22Rv1 (cell line): ENCODE measurements around the gene COMMD4.
"Not testable (repeated sequence)": the region's sequence is repeated elsewhere in the genome, so short reads cannot be mapped to it uniquely, and the experiment has no call there.

ENCODE experiments used
- H3K27ac ChIP-seq: fragments of 450-650 bp; 2 replicates; pipeline ENCODE4 v1.5.1; 2017
- ZFX ChIP-seq: fragments of 450-650 bp; IDR thresholded peaks from 2 replicates; pipeline ENCODE4 v1.6.1; 2017; ENCODE audit warnings: antibody characterized with exemption, borderline replicate concordance
- TF ChIP-seq, protein P1 (sequence below): fragments of 450-650 bp; IDR thresholded peaks from 2 replicates; pipeline ENCODE4 v1.5.1; 2017; ENCODE audit warnings: mild to moderate bottlenecking

COMMD4 gene

DNA sequence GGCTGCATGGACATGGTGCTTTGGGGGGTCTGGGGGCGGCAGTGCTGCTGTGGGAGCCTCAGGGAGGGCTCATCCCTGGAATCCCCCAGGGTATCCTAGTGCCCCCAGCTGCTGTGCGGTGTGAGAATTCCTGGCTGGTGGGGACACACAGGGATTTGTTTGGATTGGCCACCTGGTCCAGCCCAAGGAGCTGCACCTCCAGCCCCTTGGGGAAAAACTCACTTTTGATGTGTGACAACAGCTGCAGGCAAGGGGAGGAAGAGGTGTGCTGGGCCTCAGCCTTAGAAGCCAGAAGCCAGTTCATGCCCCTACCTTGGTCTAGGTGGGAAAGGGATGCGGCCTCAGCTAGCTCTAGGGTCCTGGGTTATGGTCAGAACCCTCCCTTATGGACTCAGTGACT, 8.4 kb upstream of the COMMD4 start:
- H3K27ac ChIP-seq = no peak overlapping the region
- TF ChIP-seq, protein P1, sequence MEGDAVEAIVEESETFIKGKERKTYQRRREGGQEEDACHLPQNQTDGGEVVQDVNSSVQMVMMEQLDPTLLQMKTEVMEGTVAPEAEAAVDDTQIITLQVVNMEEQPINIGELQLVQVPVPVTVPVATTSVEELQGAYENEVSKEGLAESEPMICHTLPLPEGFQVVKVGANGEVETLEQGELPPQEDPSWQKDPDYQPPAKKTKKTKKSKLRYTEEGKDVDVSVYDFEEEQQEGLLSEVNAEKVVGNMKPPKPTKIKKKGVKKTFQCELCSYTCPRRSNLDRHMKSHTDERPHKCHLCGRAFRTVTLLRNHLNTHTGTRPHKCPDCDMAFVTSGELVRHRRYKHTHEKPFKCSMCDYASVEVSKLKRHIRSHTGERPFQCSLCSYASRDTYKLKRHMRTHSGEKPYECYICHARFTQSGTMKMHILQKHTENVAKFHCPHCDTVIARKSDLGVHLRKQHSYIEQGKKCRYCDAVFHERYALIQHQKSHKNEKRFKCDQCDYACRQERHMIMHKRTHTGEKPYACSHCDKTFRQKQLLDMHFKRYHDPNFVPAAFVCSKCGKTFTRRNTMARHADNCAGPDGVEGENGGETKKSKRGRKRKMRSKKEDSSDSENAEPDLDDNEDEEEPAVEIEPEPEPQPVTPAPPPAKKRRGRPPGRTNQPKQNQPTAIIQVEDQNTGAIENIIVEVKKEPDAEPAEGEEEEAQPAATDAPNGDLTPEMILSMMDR = no peak
- TF ChIP-seq ZFX = no peak

DNA sequence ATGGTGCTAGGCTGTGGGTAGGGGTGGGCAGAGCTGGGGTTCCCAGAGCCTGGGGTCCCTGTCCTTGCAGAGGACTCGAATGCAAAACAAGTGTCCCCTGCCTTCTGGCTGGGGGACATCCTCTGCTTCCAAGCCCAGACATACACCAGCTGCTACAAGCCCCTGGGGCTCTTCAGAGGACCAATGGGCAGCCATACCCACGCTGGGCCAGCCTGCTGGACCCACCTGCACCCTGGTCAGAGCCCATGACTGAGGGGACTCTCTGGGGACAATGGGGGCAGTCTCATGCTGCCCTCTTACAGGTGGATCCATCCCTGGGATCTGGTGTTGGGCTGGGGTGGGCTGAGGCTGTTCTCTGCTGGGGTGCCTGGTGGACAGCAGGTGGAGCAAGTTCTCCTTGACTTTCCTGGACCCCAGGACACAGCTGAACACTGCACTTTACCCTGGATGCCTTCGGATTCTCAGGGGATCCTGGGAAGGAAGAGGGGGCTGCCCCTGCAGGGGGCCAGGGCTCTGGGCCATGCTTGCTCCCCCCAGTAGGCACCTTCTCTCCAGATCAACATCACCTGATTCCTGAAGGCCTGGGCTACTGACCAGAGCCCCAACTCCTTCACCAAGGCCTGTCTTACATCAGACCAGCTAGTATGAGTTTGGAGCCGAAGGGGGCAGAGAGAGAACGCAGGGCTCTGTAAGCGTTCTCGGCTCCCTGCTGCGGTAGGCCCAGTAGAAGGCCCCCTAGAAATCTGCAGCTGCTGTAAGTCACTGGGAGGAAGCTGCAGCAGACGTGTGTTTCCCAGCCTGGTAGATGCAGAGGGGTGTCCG, 7.2 kb upstream of the COMMD4 start:
- H3K27ac ChIP-seq = no peak overlapping the region
- TF ChIP-seq, protein P1 = no peak
- no peak for TF ChIP-seq ZFX

DNA sequence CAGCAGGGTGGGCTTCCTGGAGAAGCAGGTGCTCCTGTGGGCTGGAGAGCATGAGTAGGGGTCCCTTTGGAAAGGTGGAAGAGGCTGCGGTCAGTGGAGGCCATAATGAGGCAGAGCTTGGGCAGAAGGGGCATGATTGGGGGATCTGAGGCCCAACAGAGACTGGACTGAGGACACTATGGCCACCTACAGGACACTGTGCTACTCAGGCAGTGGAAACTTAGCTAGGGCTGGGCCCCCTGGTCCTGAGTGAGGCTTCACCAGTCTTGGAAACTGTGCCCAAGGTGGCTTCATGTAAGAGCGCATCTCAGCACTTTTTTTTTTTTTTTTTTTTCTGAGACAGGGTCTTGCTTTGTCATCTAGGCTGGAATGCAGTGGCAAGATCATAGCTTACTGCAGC, 6.3 kb upstream of the COMMD4 start:
- H3K27ac ChIP-seq = no peak overlapping the region
- TF ChIP-seq, protein P1 = no peak
- TF ChIP-seq ZFX = no peak

DNA sequence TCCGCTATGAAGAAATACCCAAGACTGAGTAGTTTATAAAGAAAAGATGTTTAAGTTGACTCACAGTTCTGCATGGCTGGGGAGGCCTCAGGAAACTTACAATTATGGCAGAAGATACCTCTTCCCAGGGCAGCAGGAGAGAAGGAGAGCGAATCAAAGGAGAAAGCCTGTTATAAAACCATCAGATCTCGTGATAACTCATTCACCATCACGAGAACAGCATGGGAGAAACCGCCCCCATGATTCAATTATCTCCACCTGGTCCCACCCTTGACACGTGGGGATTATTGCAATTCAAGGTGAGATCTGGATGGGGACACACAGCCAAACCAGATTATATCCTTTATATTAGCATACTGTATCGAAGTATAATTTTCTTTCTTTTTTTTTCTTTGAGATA, 3.8 kb upstream of the COMMD4 start:
- not testable (repeated sequence) for H3K27ac ChIP-seq

DNA sequence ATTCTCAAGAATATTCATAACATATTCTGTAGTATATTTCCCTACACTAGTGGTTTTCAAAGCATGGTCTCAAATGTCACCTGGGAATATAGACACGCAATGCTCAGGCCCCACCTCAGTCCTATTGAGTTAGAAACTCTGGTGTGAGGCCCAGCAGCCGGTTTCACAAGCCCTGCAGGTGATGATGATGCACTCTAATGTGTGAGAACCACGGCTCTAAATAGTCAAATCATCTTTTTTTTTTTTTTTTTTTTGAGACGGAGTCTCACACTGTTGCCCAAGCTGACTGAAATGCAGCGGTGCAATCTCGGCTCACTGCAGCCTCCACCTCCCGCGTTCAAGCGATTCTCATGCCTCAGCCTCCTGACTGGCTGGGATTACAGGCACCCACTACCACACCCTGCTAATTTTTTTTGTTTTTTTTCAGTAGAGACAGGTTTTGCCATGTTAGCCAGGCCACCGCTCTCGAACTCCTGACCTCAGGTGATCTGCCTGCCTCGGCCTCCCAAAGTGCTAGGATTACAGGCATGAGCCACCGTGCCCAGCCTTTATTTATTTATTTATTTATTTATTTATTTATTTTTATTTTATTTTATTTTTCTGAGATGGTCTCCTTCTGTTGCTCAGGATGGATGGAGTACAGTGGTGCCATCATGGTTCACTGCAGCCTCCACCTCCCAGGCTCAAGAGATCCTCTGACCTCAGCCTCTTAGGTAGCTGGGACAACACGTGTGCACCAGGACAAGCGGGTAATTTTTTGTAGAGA, 2.0 kb upstream of the COMMD4 start:
- not testable (repeated sequence) for H3K27ac ChIP-seq

DNA sequence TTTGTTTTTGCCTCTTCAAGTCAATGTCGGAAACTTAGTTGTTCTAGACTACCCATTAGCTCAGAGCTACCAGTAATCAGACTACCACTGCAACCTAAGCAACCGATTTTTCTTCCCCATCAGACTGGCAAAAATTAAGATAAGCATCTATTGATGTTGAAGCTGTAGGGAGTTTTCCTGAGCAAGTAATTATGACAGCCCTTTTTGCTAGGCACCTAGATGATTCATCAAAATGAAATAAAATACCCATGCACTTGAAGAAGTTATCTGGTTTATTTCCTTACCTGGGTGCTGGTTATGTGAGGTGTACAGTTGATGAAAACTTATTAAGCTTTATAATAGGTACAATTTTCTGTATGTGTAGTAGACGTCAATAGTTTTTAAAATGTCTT, 554 bp upstream of the COMMD4 start:
- peak overlapping the region; percentile 62 for H3K27ac ChIP-seq
- TF ChIP-seq, protein P1 = no peak
- no peak for TF ChIP-seq ZFX

DNA sequence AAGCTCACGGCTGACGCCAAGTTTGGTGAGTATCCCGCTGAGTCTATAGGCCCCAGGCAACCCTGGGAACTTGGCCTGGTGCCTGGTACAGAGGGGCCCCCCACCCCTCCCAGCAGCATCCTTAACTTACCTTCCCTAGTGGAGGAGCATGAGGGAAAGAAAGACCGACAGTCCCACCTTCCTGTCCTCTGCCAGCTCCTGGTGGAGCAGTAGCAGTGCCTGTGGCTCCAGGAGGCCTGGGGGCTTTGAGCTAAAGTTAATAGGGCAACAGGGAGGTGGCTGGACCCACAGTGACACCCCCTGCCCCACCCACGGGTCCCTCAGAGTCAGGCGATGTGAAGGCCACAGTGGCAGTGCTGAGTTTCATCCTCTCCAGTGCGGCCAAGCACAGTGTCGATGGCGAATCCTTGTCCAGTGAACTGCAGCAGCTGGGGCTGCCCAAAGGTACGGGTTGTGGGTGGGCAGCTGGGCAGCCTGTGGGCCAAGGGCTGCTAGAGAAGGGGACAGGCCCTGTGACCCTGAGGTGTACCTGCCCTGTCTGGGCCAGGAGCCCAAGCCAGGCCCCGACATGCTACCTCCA, 2.9 kb downstream of the COMMD4 start:
- TF ChIP-seq, protein P1 = no peak
- H3K27ac ChIP-seq = no peak overlapping the region

DNA sequence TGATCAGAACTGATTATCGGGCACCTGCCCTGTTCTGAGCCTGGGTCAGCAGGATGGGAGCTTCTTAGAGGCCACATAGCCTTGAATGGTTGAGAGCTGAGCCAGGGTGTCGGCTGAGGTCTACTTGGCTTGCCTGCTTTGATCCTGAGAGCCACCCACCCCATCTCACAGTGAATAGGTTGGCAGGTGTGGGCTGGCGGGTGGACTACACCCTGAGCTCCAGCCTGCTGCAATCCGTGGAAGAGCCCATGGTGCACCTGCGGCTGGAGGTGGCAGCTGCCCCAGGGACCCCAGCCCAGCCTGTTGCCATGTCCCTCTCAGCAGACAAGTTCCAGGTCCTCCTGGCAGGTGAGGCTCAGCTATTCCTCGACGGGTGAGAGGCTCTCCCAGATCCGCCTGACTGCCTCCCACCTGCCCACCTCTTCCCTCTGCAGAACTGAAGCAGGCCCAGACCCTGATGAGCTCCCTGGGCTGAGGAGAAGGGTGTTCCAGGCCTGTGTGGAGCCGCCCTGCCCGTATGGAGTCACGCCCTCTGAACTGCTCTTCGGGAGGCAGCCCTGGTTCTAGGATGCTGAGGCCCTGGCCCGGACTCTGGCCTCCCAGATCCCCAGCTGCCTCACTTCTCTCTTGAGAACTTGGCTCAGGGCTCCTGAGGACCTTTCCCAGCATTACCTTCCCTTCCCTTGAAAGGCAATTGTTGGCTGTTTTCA, 3.8 kb downstream of the COMMD4 start:
- H3K27ac ChIP-seq = no peak overlapping the region
- TF ChIP-seq, protein P1 = no peak
- TF ChIP-seq ZFX = no peak
